HCT116 (cell line): ENCODE results near the gene MRPS23.

ENCODE experiments used
- ATF3 ChIP-seq: IDR thresholded peaks from 2 replicates; pipeline ENCODE4 v1.6.1; 2012
- CTCF ChIP-seq, 3 experiments: fragments of 200-600 bp in 1 of 3; sonication (generic) in 1 of 3; IDR thresholded peaks in 2 of 3; conservative IDR thresholded peaks in 1 of 3; 2 replicates each; pipeline ENCODE4 v1.5.1; 2012 to 2017; ENCODE audit warnings: low read depth in 2 of 3, low read length in 2 of 3, antibody characterized with exemption in 1 of 3, borderline replicate concordance in 1 of 3, control low read depth in 1 of 3, mild to moderate bottlenecking in 1 of 3, mixed read lengths in 1 of 3, mixed run types in 1 of 3, moderate library complexity in 1 of 3; ENCODE audit not compliant: insufficient read depth in 1 of 3
- POLR2A ChIP-seq: IDR thresholded peaks from 2 replicates; pipeline ENCODE4 v1.7.0; 2011; ENCODE audit warnings: borderline replicate concordance; ENCODE audit not compliant: insufficient read depth, insufficient read length; ENCODE audit errors: extremely low read depth
- POLR2AphosphoS5 ChIP-seq: IDR thresholded peaks from 2 replicates; pipeline ENCODE4 v1.6.1; 2011; ENCODE audit warnings: mild to moderate bottlenecking, low read depth, low read length, moderate library complexity
- REST ChIP-seq: IDR thresholded peaks from 2 replicates; pipeline ENCODE4 v1.6.1; 2012; ENCODE audit warnings: low read depth
- SIN3A ChIP-seq: IDR thresholded peaks from 2 replicates; pipeline ENCODE4 v1.6.1; 2012; ENCODE audit warnings: low read depth
- TF ChIP-seq, protein P1 (sequence below): IDR thresholded peaks from 2 replicates; pipeline ENCODE4 v1.6.1; 2012

GRCh38 chr17:57898487-57899311 lies 48.9 kb upstream of the MRPS23 start:
- TF ChIP-seq POLR2A (no peak), CTCF (IDR thresholded peaks at IDR 0.05 in 2 of 3, conservative IDR thresholded peaks at IDR 0.05 in 1 of 3; ENCODE audit: borderline replicate concordance in 1 of 3, insufficient read depth in 1 of 3, low read depth in 2 of 3, low read length in 2 of 3) (no peak), ATF3 (no peak), POLR2AphosphoS5 (0 out of 2 replicates have a peak, but pooled peaks have one; percentile 11), REST (no peak), SIN3A (no peak)
- TF ChIP-seq, protein P1, sequence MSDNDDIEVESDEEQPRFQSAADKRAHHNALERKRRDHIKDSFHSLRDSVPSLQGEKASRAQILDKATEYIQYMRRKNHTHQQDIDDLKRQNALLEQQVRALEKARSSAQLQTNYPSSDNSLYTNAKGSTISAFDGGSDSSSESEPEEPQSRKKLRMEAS = no peak
